HL-60 (cell line): ENCODE results near the gene TSHZ1.

Experiments
- CTCF ChIP-seq: IDR thresholded peaks from one replicate; pipeline ENCODE4 v1.5.1; 2011; ENCODE audit warnings: low read length, control low read depth, inconsistent platforms; ENCODE audit not compliant: insufficient read depth
- GABPA ChIP-seq: IDR thresholded peaks from 2 replicates; pipeline ENCODE4 v1.6.1; 2012; ENCODE audit warnings: low read depth
- POLR2AphosphoS5 ChIP-seq: IDR thresholded peaks from 2 replicates; pipeline ENCODE4 v1.6.1; 2012; ENCODE audit warnings: low read depth
- REST ChIP-seq: IDR thresholded peaks from 2 replicates; pipeline ENCODE4 v1.6.1; 2012; ENCODE audit warnings: low read depth; ENCODE audit not compliant: insufficient replicate concordance

GRCh38 chr18:75337348-75337747, 126.8 kb downstream of the TSHZ1 start:
- TF ChIP-seq CTCF = no peak
- TF ChIP-seq POLR2AphosphoS5 = no peak
- TF ChIP-seq GABPA = no peak
- TF ChIP-seq REST = no peak
